Subcutaneous adipose tissue (tissue), 4 donors: ENCODE data around the gene OPN4. TPM values are rescaled to one million over a fixed set of nuclear protein-coding genes. Genes with fewer than 3 reads are reported as not detected.

Experiments used
- CTCF ChIP-seq: fragments of 450-650 bp; IDR thresholded peaks from one replicate; pipeline ENCODE4 v1.5.1; 2016; ENCODE audit warnings: low read depth, mild to moderate bottlenecking, control low read depth, antibody characterized with exemption, moderate library complexity
- total RNA-seq, 4 donors: library from RNA; depleted of rRNA; stranded (reverse); fragments of >200 nt; gene quantifications; one replicate each; pipeline ENCODE4 v1.1.0, GENCODE V29; 2016

Gene OPN4
- total RNA-seq, 4 donors from 2014 or later: 0.22 to 1.5 TPM; not detected in 2

- no peak for TF ChIP-seq CTCF
These were observed 26.0 kb upstream of the OPN4 start for GRCh38 chr10:86628311-86628710.

GRCh38 chr10:86630079-86630478, 24.3 kb upstream of the OPN4 start:
- TF ChIP-seq CTCF: no peak

- no peak for TF ChIP-seq CTCF
These were observed 22.1 kb upstream of the OPN4 start for GRCh38 chr10:86632009-86632800.

- TF ChIP-seq CTCF: no peak
These were observed 21.4 kb upstream of the OPN4 start for GRCh38 chr10:86632951-86633350.

- no peak for TF ChIP-seq CTCF
These were observed 18.9 kb upstream of the OPN4 start for GRCh38 chr10:86635402-86635801.

- TF ChIP-seq CTCF: no peak
These were observed 18.0 kb upstream of the OPN4 start for GRCh38 chr10:86636311-86636710.

GRCh38 chr10:86642021-86642420, 12.3 kb upstream of the OPN4 start:
- TF ChIP-seq CTCF: no peak
